ENCODE measurements around the gene TGFB2. TPM values are rescaled to one million over a fixed set of nuclear protein-coding genes. Genes with fewer than 3 reads are reported as not detected.

The TGFB2 gene
- total and polyA plus RNA-seq, 7 donors = 0.23 to 11.8 (median 6.3) TPM

DNA sequence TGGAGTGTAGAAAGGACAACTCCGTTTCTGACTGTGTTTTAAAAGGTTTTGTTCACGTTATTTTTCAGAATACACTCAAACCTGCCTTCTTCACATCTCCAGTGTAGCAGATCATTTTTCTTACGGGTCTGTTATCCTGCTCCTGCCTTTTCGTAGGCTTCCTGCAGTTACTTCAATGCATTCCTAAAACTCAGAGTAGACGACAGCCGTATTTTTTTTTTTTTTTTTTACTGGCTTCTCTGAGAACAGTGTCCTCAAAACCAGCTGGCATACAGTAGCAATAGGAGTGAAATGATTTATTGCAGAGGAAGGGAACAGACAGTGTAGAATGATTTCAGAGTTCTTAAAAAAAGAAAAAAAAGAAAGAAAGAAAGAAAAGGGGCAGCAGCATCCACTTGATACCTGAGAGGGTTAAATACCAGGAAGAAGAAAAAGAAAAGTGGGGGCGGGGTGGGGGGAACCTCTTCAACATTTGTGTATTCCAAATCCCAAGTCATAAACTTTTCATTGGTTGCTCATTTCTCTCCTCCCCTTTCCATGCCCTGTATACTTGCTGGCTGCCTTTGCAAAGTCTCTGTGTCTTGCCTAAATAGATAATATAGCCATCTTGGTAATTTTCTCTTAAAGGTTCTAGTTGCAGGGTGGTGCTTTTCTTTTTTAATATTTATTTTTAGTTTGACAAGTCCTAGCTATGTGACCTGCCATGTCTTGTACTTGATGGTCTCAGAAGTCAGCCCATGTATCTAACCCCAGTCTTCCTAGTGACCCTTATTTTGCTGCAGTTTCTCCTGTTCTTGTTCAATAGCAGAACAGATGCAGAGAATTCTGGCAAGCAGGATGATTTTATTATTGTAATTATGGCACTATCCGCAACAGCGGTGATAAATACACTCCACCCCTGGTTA, 2.8 kb downstream of the TGFB2 start:
- H3K4me3 ChIP-seq = peak overlapping the region; percentile 66 to 78 (median 70)
- H3K4me1 ChIP-seq = peaks cover 0 to 61% (median 42%) of the 10 kb centered on the region in 4 donors
- H3K36me3 ChIP-seq = no peaks in the 10 kb centered on the region
- 7 to 25% methylated on average over 9 of the region's 9 CpGs for WGBS, 2 donors
- DNase-seq = peak; percentile 71
- TF ChIP-seq POLR2AphosphoS5 (IDR thresholded peaks at IDR 0.05) (peak in 3 of 4 donors; percentile 45 to 60 (median 45)), POLR2A (IDR thresholded peaks at IDR 0.05) (no peak)
- no peaks in the 10 kb centered on the region for H3K9me3 ChIP-seq
- no peaks in the 10 kb centered on the region for H3K27me3 ChIP-seq
- intact Hi-C loops (cut with DNase I) = loop anchor here (5.0 to 10.0 kb wide), 5 partner anchors 54 to 947 kb away; partner anchors contain the start of gene LYPLAL1
- peak overlapping the region; percentile 87 to 96 (median 90) for H3K27ac ChIP-seq

GRCh38 chr1:218348628-218349071, 3.5 kb downstream of the TGFB2 start:
- Histone ChIP-seq H3K4me1 (peaks cover 0 to 61% (median 42%) of the 10 kb centered on the region in 4 donors), H3K36me3 (no peaks in the 10 kb centered on the region), H3K27ac (peak overlapping the region; percentile 87 to 96 (median 90)), H3K27me3 (no peaks in the 10 kb centered on the region), H3K9me3 (no peaks in the 10 kb centered on the region), H3K4me3 (peak overlapping the region; percentile 66 to 78 (median 70))
- intact Hi-C loops (cut with DNase I) = loop anchor here (5.0 to 10.0 kb wide), 5 partner anchors 54 to 946 kb away; partner anchors contain the start of gene LYPLAL1
- DNase-seq = no peak
- TF ChIP-seq EP300 (IDR thresholded peaks at IDR 0.05) = no peak
- TF ChIP-seq POLR2AphosphoS5 (IDR thresholded peaks at IDR 0.05) = peak in 1 of 4 donors; percentile 12
- no peak for TF ChIP-seq POLR2A (IDR thresholded peaks at IDR 0.05)
- TF ChIP-seq CTCF (IDR thresholded peaks at IDR 0.05) = no peak
- 70 to 71% methylated on average over 3 of the region's 3 CpGs for WGBS, 2 donors

DNA sequence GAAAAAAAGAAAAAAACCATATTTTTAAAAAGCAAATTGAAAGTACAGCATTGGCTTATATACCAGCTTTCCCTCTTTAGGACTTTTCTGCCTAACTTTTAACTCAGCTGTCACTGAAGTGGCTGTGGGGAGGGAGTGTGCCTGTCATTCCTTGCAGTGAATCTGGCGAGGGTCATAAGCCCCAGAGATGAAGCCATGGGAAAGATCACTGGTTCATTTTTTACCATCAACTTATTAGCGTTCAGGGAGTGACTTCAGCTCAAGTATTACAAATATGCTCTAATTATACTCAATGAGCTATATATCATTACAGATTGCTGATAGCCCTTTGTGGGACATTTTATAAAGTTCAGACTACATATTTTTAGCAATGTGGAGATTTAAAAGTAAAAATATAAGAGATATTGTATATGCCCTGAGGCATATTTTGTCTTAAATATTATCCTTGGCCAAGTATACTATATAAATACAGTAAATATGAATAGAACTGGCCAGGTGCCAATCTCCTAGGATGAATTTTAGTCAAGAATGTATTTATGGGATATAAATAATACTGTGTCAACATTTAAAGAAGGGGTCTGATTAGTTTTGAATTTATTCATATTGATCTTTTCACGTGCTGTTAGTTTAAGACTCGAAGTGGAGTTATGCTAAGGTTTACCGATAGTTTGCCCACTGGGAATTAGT, 4.4 kb downstream of the TGFB2 start:
- Histone ChIP-seq H3K27me3 (no peaks in the 10 kb centered on the region), H3K4me3 (peak overlapping the region in 3 of 4 donors; percentile 70 to 78 (median 71)), H3K4me1 (peaks cover 0 to 54% (median 40%) of the 10 kb centered on the region in 4 donors), H3K36me3 (no peaks in the 10 kb centered on the region), H3K27ac (peak overlapping the region; percentile 87 to 96 (median 90)), H3K9me3 (no peaks in the 10 kb centered on the region)
- intact Hi-C loops (cut with DNase I) = loop anchor here (5.0 to 10.0 kb wide), 5 partner anchors 53 to 945 kb away; partner anchors contain the start of gene LYPLAL1
- WGBS, 2 donors = 76 to 77% methylated on average over 5 of the region's 5 CpGs
- no peak for DNase-seq
- TF ChIP-seq EP300 (IDR thresholded peaks at IDR 0.05) (no peak), CTCF (IDR thresholded peaks at IDR 0.05) (no peak), POLR2A (IDR thresholded peaks at IDR 0.05) (no peak), POLR2AphosphoS5 (IDR thresholded peaks at IDR 0.05) (no peak)

DNA sequence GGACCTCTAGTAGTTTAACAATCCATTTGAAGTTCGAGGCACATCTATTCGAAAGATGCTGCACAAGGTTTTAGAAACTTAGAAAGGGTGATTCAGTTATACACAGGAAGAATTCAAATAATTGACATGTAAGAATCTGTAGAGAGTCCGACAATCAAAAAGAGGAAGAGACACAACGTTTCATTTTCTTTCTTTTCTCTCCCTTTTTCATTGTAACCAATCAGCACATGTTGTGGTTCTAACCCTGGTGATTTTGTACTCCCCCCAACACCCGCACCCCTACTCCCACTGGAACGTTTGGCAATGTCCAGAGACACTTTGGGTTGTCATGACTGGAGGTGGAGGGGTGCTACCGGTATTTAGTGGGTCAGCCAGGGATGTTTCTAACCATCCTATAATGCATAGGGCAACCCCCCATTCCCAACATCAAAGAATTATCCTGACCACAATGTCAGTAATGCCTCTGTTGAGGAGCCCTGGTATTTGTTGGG, 4.9 kb downstream of the TGFB2 start:
- peaks cover 0 to 55% (median 39%) of the 10 kb centered on the region in 4 donors for H3K4me1 ChIP-seq
- 53 to 62% methylated on average over 7 of the region's 7 CpGs for WGBS, 2 donors
- H3K27ac ChIP-seq = peak overlapping the region; percentile 87 to 96 (median 90)
- no peak for TF ChIP-seq POLR2AphosphoS5 (IDR thresholded peaks at IDR 0.05)
- TF ChIP-seq POLR2A (IDR thresholded peaks at IDR 0.05) = no peak
- TF ChIP-seq CTCF (IDR thresholded peaks at IDR 0.05) = no peak
- no peak for TF ChIP-seq EP300 (IDR thresholded peaks at IDR 0.05)
- DNase-seq = no peak
- no peaks in the 10 kb centered on the region for H3K36me3 ChIP-seq
- intact Hi-C loops (cut with DNase I) = no loop called here
- peak overlapping the region in 2 of 4 donors; percentile 71 to 78 for H3K4me3 ChIP-seq
- H3K27me3 ChIP-seq = no peaks in the 10 kb centered on the region
- no peaks in the 10 kb centered on the region for H3K9me3 ChIP-seq

Data from sigmoid colon (tissue), 7 donors.